Measurements from ENCODE around the gene ZC3H12A.
A peak's percentile ranks its signal among the peaks of the same experiment; 100 is the strongest.

The ZC3H12A gene

GRCh38 chr1:37514350-37515184, 40.2 kb downstream of the ZC3H12A start, which contains the start of gene MEAF6:
Gene MEAF6 (minus strand): TSS chr1:37514766. CDS start chr1:37514746, 20 bp downstream.
- peak within 1 kb of the TSS; percentile 95 for H3K4me3 ChIP-seq (ENCODE audit: low read depth, low read length)
- H3K9me3 ChIP-seq (ENCODE audit: control insufficient read depth, insufficient read depth, low read depth, low read length), result no peaks in the 10 kb centered on the region
- ChIA-PET CTCF (interaction anchor here (0.6 to 4.0 kb wide), 24 partner anchors 9 to 424 kb away, joined by 3 to 42 read pairs (median 5); partner anchors contain the start of gene SNIP1), POLR2A (interaction anchor here (0.6 to 2.0 kb wide), 17 partner anchors 9 to 175 kb away, joined by 3 to 14 read pairs (median 5); partner anchors contain the start of genes GNL2 and SNIP1)
- H3K4me1 ChIP-seq (ENCODE audit: control insufficient read depth, insufficient read depth, low read length), result no peaks in the 10 kb centered on the region
- H3K27ac ChIP-seq (ENCODE audit: extremely low read depth, low read depth, low read length), result peak within 1 kb of the TSS; percentile 88
- H3K36me3 ChIP-seq (ENCODE audit: control insufficient read depth in 2 of 2, insufficient read depth in 1 of 2, low read length in 2 of 2), result peaks cover 26 to 31% of the 10 kb centered on the region in 2 experiments
- no peak; the same call in 1 of the 2 replicates for TF ChIP-seq ZNF133 (tag by site-specific recombination; IDR thresholded peaks at IDR 0.05)
- peak; percentile 54 for TF ChIP-seq KLF9 (tag by site-specific recombination; IDR thresholded peaks at IDR 0.05; ENCODE audit: low read depth)
- TF ChIP-seq MYNN (tag by site-specific recombination; IDR thresholded peaks at IDR 0.05; ENCODE audit: borderline replicate concordance), result no peak
- peak; percentile 53 for TF ChIP-seq ZEB2 (tag by site-specific recombination; IDR thresholded peaks at IDR 0.05)
- TF ChIP-seq HOXA7 (CRISPR knock-in tag; IDR thresholded peaks at IDR 0.05; ENCODE audit: borderline replicate concordance), result no peak
- TF ChIP-seq WT1 (tag by site-specific recombination; IDR thresholded peaks at IDR 0.05), result no peak
- no peak; the same call in 1 of the 2 replicates for TF ChIP-seq ZNF10 (tag by site-specific recombination; IDR thresholded peaks at IDR 0.05)
- 0 out of 2 replicates have a peak, but pooled peaks have one; percentile 52 for TF ChIP-seq KLF8 (tag by site-specific recombination; IDR thresholded peaks at IDR 0.05)
- no peak for TF ChIP-seq ZNF426 (tag by site-specific recombination; IDR thresholded peaks at IDR 0.05)
- 0 out of 2 replicates have a peak, but pooled peaks have one; percentile 12 for TF ChIP-seq ZNF184 (tag by site-specific recombination; IDR thresholded peaks at IDR 0.05)
- peak; percentile 90 for TF ChIP-seq PRDM1 (tag by site-specific recombination; IDR thresholded peaks at IDR 0.05)
- TF ChIP-seq BCL11A (tag by site-specific recombination; IDR thresholded peaks at IDR 0.05; ENCODE audit: low read depth), result no peak
- TF ChIP-seq ZFP41 (tag by site-specific recombination; IDR thresholded peaks at IDR 0.05; ENCODE audit: borderline replicate concordance), result no peak
- no peak for TF ChIP-seq SP3 (tag by site-specific recombination; IDR thresholded peaks at IDR 0.05)
- TF ChIP-seq ZFHX2 (tag by site-specific recombination; conservative IDR thresholded peaks at IDR 0.05), result peak; percentile 2; the same call in 1 of the 2 replicates
- peak; percentile 62; the same call in 1 of the 2 replicates for TF ChIP-seq ZNF449 (tag by site-specific recombination; IDR thresholded peaks at IDR 0.05)
- TF ChIP-seq ZNF558 (tag by site-specific recombination; IDR thresholded peaks at IDR 0.05), result no peak
- TF ChIP-seq HOXC10 (CRISPR knock-in tag; IDR thresholded peaks at IDR 0.05), result no peak
- no peak for TF ChIP-seq ZNF416 (tag by site-specific recombination; IDR thresholded peaks at IDR 0.05)
- TF ChIP-seq PRDM10 (tag by site-specific recombination; IDR thresholded peaks at IDR 0.05), result peak; percentile 5
- peak; percentile 66 for TF ChIP-seq ZNF629 (tag by site-specific recombination; IDR thresholded peaks at IDR 0.05)
- TF ChIP-seq ZNF692 (tag by site-specific recombination; IDR thresholded peaks at IDR 0.05), result peak; percentile 48; the same call in 1 of the 2 replicates
- TF ChIP-seq ZNF2 (tag by site-specific recombination; IDR thresholded peaks at IDR 0.05), result 0 out of 2 replicates have a peak, but pooled peaks have one; percentile 46
- no peak for TF ChIP-seq ZNF19 (tag by site-specific recombination; IDR thresholded peaks at IDR 0.05; ENCODE audit: low read depth)
- TF ChIP-seq YY2 (tag by site-specific recombination; IDR thresholded peaks at IDR 0.05), result no peak
- TF ChIP-seq ZNF561 (tag by site-specific recombination; IDR thresholded peaks at IDR 0.05; ENCODE audit: borderline replicate concordance), result peak; percentile 64; the same call in 1 of the 2 replicates
- peak; percentile 24; the same call in 1 of the 2 replicates for TF ChIP-seq ZBTB21 (tag by site-specific recombination; IDR thresholded peaks at IDR 0.05)
- TF ChIP-seq ZNF660 (tag by site-specific recombination; IDR thresholded peaks at IDR 0.05), result peak; percentile 88
- no peak for TF ChIP-seq ZNF292 (tag by site-specific recombination; IDR thresholded peaks at IDR 0.05; ENCODE audit: borderline replicate concordance, low read depth)
